CD4-positive, alpha-beta T cell treated with Interleukin-21 for 1 hour (primary cell): ENCODE measurements around the gene EDN1.

ENCODE experiments used
- DNase-seq: peaks from one replicate; pipeline ENCODE4 v3.0.0-alpha.2; 2020

The EDN1 gene

DNA sequence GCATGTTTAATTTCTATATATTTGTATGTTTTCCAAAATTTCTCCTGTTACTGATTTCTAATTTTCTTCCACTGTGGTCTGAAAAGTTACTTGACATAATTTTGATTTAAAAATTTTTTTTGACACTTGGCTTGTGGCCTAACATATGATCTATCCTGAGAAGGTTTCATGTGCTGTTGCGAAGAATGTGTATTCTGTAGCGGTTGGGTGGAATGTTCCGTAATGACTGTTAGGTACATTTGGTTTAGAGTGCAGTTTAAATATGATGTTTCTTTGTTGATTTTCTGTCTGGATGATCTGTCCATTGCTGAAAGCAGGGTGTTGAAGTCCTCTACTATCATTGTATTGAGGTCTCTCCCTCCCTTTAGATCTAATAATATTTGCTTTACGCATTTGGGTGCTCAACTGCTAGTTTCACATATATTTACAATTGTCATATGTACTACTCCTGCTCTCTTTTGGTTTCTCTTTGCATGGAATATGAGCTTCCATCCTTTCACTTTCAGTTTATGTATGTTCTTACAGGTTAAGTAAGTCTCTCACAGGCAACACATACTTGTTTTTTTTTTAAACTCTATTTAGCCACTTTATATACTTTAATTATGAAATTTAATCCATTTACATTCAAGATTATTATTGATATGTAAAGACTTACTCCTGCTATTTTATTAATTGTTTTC lies 19.5 kb upstream of the EDN1 start:
- DNase-seq: no peak

DNA sequence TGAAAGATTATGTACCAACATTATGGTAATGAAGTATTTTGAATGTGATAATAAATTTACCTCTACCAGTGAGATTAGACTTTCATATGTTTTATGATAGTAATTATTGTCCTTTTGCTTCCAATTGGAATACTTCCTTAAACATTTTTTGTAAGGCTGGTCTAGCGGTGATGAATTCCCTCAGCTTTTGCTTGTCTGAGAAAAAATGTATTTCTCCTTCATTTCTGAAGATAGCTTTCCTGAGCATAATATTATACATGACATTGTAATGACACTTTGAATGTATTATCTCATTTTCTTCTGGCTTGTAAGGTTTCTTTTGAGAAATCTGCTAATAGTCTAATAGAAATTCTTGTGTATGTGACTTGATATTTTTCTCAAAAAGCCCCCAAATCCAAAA lies 18.6 kb upstream of the EDN1 start:
- DNase-seq: no peak

DNA sequence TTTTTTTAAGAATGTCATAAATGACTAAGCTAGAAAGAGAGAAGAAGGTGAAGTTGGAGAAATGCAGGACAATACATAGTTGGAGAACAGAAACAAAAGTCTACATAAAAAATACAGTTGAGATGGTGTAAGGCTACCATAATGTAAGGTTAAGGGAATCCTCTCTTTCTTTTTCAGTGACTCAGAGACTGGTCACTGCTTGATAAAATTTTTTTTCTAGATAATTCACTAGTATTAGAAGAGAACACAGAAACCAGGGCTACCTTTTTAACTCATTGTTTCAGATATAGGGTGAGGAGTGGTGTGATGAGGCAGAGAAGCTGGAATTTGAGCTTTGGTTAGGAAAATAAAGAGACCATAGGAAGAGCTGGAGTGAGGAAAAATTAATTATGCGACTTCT lies 18.2 kb upstream of the EDN1 start:
- no peak for DNase-seq

DNA sequence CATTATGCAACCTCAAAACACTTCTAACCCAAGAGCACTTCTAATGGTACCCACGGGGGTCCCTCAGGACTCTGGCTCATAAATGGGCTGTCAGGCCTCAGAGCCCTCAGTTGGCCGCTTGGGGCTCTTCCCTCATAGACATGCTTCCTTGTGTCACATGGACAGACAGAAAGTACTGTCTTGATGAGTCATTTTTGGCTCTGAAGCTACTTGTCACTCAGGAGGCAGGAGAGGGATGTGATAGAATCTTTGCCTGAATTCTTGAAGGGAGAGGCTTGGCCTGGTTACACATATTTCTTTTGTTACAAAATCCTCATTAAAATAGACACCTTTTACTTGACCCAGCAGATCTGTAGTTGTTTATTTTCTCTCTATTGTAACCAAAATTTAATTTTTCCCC lies 15.1 kb upstream of the EDN1 start:
- no peak for DNase-seq

DNA sequence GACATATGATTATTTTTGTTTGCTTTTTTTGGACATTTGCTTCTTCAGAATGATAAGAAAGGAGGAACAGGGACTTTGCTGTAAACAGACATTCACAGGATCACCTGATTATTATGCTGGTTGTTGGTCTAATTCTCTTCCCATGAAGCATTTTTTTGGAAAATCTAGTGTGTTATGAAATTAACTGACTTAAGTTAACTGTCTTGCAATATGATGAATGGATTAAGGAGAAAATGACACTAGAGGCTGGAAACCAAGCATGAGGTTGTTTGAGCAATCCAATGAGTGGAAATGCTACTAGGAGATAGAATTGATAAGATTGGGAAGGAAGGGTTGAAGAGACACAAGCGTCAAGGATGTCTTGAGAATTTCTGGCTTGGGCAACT lies 13.2 kb upstream of the EDN1 start:
- DNase-seq: no peak

DNA sequence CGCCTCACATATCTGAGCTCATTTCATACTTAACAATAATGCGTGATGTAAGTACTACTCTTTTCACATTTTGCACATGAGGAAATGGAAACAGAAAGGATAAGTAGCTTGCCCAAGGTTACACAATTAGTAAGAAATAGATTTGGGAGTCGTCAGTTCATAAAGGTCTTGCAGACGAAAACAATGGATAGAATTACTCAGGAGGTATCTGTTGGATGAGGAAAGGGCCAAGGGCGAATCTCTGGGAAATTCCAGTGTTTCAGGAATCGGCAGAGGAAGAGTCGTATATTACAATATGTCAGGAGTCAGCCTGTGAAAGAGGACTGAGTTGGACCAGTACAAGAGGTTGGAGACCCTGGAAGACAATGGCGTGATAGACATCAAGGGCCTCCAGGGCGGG lies 12.8 kb upstream of the EDN1 start:
- DNase-seq: no peak

DNA sequence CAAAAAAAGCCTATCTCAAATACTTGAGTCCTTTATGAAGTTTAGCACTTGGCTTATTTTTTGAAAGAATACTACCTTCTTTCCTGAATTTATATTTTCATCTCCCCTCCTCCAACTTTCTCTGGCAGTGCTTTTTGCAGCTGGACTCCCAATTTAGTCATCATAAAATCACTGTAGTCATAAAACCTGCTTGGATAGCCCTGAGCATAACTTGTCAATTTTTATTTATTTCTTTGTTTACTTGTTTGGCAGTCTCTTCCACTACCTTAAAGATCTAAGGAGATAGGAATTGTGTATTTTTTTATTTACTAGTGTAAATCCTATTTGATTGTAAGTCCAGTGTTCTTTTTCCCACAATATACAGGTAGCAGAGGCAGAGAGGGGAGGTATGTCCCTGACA lies 11.2 kb upstream of the EDN1 start:
- DNase-seq: no peak

DNA sequence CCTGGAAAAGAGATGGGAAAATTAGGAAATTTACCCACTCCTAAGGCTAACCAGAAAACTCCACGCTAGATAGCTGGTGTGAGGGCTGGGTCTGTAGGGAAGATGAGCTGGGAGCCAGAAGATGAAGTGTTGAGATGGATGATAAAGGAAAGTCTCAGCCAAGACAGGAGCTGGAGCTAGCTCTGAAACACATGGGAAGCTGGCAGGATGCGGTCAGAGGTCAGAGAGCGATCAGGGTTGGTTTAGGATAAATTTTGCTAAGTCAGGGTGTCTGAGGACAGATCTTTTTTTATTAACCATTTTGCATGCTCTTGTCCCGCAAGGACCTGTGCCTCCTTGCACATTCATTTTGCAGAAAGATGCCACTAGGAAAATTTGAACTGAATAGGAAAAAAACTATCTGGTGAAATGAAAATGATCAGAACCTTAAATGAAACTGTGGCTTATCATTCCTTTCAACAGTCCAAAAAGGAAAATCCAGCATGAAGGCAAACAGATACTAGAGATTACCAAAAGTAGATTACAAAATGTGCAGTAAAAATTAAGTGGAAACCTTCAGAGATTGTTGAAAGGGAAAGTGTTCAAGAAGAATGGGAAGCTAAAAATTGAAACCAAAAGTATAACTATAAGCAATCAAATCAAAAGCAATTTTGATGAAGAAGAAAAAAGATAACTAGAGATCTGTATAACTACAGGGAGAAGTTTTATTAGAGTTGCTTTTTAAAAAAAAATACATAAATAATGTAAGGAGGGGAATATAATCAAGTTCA lies 10.7 kb upstream of the EDN1 start:
- DNase-seq: no peak

DNA sequence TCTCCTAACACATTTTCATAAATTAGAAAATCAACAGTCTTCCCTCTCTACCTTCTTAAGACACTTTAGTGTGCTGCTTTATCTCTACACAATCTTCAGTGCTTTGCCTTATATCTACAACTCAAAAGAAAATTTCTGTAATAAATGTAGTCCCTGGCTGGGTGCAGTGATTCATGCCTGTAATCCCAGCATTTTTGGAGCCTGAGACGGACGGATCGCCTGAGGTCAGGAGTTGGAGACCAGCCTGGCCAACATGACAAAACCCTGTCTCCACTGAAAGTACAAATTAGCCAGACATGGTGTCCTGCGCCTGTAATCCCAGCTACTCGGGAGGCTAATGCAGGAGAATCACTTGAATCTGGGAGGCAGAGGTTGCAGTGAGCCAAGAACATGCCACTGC lies 9.7 kb upstream of the EDN1 start:
- DNase-seq: no peak

DNA sequence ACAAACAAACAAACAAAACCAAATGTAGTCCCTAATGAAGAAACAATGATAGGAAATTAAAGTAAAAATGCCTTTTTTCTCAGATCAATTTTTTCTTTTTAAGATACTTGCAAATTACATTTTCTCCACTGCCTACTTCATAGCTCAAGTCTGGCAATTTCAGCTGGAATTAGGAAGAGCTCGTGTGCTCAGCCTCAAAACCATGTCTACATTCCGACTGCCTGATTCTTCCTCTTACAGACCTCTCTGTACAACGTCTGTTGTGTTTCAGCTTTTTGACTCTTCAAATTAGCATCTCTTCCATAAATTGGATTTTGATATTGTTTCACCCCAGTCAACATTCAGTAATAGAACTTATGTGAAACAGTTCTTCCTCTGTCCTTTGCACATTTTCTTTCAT lies 9.3 kb upstream of the EDN1 start:
- no peak for DNase-seq

DNA sequence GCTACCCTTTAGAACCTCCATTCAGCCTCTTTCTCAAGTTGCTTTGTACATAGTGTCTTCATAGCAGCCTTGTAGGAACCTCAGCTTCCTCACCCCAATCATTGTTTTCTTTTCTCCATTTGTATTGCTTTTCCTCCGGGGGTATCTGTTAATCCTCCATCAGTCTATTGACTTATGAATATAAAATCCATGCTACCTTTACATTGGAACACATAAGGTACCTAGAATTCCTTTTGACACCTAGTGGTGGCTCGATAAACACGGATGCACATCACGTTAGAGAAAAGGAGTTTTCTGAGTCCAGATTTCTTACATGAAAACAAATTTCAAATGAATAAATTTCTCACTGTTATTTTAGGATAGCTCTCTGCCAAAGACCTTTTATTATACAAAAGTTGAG lies 6.3 kb upstream of the EDN1 start:
- no peak for DNase-seq

DNA sequence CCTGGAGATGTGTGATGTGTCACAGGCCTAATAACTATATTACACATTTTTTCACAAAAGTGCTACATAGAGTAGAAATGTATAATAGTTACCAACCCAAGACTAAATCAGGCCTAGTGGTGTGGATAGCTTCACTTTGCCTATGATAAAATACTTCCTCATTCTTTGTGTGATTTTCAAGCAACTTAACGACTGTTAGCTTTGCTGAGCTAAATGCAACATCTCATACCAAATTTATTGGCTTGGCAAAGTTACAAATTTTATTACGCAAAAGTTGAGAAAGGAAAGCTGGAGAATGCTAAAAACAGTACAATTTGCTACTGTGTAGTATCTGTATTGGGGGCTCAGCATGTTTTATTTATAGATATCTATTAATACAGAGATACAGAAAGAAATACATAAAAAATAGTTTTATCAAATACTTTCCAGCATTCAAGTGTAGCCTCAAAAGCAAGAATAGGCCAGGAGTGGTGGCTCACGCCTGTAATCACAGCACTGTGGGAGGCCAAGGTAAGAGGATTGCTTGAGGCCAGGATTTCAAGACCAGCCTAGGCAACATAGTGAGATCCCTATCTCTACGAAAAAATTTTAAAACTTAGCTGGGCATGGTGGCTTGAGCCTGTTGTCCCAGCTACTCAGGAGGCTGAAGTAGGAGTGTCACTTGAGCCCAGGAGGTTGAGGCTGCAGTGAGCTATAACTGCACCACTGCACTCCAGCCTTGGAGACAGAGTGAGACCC lies 3.6 kb upstream of the EDN1 start:
- no peak for DNase-seq

DNA sequence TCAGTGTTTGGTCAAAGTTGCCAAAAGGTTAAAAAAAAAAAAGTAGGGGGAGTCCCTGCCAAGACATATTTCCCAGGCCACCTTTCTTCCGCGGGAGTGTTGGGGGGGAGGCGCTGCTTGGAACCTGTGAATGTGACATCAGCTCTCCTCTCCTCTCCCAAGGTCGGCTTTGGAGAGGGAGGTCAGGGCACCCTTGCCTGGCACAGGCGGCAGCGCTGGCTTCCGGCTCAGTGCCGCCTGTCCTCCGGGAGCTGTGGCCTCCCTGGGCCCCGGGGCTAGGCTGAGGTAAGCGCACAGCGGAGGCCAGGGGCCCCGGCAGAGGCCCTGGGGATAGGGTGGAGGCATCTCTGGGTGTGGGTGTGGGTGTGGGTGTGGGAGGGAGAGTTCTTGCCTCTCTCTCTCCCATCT lies 1.9 kb upstream of the EDN1 start:
- no peak for DNase-seq

DNA sequence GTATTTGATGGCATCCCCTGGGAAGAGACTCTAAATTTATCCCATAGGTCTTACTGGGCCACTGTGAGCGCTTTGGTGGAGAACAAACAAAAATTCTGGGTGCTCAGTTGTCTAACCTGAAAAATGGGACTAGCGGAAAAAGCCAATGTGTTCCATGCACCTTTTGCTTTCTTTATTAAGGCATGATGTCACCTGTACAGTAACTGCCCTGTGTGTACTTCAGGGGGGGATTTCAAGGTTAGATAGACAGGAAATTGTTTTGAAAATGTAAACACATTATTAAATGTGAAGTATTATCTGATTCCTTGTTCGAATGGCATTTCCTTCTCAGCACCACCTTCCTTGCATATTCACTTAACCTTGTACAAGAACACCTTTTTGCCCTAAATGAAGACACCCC lies 1.2 kb upstream of the EDN1 start:
- no peak for DNase-seq

DNA sequence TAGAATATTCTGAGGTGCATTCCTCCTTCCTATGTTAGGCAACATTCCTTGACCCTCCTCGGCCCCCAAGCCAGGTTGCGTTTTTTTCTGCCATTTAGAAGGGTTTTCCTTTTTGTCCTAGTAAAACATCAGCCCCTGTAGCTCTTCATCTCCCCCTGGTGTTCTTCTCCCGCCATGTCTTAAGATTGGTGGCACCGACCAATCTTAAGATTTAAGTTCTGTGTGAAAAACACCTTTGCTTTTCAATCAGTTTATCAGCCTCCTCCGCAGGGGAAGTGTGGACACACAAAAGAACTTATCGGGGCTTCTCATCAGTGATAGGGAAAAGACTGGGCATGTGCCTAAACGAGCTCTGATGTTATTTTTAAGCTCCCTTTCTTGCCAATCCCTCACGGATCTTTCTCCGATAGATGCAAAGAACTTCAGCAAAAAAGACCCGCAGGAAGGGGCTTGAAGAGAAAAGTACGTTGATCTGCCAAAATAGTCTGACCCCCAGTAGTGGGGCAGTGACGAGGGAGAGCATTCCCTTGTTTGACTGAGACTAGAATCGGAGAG lies 719 bp upstream of the EDN1 start:
- peak; percentile 41 for DNase-seq

DNA sequence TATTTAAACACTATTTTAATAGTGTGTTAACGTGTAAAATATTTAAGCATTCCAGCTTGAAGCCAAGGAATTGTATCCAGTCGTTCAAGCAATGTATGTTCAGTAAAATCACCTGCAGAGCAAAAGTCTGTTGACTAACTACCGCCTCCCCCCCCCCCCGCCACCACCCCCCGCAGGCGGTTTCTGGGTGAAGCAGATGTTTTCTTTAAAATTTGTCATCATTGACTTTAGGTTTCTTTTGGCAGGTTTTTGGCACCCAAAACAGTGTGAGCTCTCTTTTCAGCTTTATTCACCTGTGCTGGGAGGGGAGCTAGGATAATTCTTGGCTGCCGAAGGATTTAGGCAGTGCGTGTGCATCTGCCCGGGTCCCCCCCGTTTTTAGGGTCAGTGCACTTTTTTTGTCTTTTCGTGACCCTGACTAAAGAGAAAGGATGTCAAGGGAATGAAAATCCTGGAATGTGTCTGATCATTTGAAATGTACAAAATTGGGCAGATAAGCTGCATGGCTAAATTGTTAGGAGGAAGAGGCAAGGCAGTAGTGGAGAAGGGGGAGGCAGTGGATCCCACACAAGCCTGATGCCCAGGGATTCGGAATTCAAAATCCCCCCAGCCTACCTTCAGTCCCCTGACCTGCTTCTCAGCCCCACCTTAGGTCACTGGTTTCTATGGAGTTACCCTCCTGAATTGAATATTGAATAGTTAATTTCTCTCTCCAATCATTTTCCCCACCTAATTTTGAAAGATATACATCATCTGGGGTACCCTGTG lies 1.1 kb downstream of the EDN1 start:
- no peak for DNase-seq

DNA sequence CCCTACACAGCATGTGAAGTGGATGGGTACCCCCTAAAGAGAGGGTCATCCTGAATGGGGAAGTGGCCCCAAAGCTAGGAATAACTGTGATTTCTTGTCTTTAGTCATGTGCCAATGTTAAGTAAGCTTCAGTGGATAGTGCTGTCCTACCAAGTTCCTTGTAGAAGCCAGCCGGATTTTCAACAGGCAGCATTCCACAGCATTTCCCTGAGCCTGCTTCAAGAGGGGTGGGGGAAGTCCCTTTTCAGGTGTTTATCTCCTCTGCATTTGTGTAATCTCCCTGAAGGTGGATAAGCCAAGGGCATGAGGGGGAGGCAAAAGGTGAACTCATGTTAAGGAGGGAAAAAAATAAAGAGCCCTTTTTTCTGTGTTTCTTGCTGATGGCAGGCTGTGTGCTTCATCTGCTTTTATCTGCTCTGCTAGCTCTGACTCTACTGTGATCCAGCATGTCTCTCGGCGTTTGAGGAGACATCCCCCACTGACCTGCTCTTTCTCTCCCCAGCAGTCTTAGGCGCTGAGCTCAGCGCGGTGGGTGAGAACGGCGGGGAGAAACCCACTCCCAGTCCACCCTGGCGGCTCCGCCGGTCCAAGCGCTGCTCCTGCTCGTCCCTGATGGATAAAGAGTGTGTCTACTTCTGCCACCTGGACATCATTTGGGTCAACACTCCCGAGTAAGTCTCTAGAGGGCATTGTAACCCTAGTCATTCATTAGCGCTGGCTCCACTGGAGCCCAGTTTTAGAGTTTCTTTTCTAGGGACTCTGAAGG lies 1.9 kb downstream of the EDN1 start:
- DNase-seq: no peak

DNA sequence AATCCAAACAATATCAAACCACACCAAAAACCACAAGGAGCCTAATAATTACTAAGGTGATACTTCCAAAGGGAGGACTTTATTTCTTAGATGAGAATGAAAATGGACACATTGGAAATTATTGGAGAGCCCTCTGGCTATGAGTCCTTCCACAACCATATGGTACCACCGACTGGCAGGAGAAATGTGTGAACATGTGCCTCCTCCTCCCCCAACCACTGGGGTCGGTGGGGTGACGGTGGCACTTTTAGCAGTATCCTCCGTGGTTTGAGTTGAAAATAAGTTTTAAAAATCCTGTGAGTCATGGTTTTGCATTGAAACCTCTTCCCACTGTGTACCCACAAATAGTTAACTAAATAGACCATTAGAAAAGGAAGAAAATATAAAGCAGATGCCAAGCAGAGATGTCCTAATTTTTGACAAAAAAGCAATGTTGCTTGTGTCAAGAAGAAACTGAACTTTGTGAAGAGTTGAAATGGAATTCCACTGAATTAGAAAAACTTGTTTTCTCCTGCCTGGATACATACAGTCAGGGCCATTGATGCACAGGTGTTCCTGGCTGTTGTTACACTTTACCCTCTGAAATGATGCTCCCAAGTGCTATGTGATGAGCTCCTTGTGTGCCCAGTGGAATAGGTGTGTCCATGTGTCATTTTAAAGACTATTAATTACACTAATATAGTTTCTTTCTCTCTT lies 3.2 kb downstream of the EDN1 start:
- no peak for DNase-seq

DNA sequence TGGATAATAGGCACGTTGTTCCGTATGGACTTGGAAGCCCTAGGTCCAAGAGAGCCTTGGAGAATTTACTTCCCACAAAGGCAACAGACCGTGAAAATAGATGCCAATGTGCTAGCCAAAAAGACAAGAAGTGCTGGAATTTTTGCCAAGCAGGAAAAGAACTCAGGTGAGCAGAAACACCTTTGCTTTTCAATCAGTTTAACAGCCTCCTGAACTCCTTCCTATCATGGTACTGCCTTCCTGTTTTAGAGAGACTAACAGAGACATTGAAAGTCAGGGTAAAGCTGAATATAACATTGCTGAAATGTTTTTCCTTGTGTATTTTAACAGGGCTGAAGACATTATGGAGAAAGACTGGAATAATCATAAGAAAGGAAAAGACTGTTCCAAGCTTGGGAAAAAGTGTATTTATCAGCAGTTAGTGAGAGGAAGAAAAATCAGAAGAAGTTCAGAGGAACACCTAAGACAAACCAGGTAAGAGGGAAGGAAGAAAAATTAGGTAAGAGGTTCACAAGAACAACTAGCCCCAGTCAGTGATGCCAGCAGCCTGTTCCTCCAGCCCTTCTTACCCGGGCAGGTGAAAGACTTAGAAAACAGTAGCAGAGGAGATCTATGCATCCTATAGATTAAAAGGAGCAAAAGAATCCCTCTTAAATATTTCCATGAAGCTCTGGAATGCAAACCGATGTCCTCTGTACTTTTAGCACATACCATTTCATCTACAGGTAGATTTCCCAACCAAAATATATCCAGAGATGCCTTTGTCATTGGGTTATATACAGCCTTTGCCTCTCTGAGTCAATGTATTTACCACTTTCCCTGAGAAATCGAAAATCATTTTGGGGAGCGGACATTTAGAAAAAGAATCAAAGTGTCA lies 4.0 kb downstream of the EDN1 start:
- no peak for DNase-seq

DNA sequence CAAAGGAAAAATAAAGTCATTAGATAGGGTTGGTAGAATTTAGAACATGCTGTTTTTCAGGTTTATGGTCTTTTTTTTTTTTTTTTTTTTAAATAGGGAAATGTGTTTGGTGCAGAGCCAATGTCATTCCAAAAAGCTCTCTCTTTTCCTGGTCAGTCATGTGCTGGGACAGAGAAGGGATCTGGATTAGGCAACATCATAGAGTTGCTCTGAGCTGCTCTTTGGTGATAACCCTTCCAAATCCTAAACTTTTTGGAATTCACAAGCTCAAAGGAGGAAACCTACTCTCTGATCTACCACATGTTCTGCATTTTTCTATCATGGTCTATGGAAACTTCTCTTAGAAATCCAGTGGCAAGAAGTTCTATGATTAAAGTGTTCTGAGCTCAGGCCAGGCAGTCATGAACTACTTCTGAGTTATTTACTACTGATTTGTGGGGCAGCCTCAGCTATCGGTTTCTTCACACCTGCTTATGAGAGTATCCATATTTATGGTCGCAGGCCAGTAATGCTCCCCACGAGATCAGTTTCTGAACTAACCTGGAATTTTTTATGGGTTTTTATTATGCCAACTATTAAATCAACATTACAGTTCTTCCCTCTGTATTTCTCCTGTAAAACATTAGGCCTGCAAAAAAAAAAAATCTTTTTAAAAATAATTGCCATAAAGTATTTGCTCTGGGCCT lies 4.8 kb downstream of the EDN1 start:
- no peak for DNase-seq
